Mammary epithelial cell (primary cell): ENCODE data around the gene TAMM41.

Experiments
- CTCF ChIP-seq, 2 donors: IDR thresholded peaks in 1 of 2; conservative IDR thresholded peaks in 1 of 2; 2 replicates each; pipeline ENCODE4 v1.5.1; 2011 to 2012; ENCODE audit warnings: inconsistent platforms in 2 of 2, low read length in 2 of 2, mild to moderate bottlenecking in 2 of 2, control low read depth in 1 of 2, low read depth in 1 of 2; ENCODE audit not compliant: insufficient read depth in 1 of 2; ENCODE audit errors: extremely low read depth in 1 of 2
- EZH2 ChIP-seq: IDR thresholded peaks from 2 replicates; pipeline ENCODE4 v1.6.1; 2012; ENCODE audit warnings: low read length, inconsistent platforms, borderline replicate concordance

- TF ChIP-seq CTCF (conservative IDR thresholded peaks at IDR 0.05 in 1 of 2, IDR thresholded peaks at IDR 0.05 in 1 of 2; ENCODE audit: extremely low read depth in 1 of 2, insufficient read depth in 1 of 2, low read depth in 1 of 2, low read length in 2 of 2) = no peak
- no peak for TF ChIP-seq EZH2
Observed at GRCh38 chr3:11794927-11795326, 51.8 kb downstream of the TAMM41 start.
